ENCODE results near the gene INO80E.
A peak's percentile ranks its signal among the peaks of the same experiment; 100 is the strongest.

INO80E gene

GRCh38 chr16:29993191-29993902 is 2.7 kb upstream of the INO80E start:
- DNase-seq: no peak

GRCh38 chr16:29993903-29994599 is 2.0 kb upstream of the INO80E start:
- DNase-seq: no peak

- DNase-seq: peak; percentile 90
Observed at GRCh38 chr16:29994600-29995323, 1.3 kb upstream of the INO80E start.

GRCh38 chr16:29995324-29995910 is 624 bp upstream of the INO80E start, which contains the start of gene HIRIP3:
Gene HIRIP3 (minus strand): TSS chr16:29995617. CDS start chr16:29995605, 12 bp downstream.
- DNase-seq: peak; percentile 95

- DNase-seq: no peak
Observed at GRCh38 chr16:29996766-29997250, 767 bp downstream of the INO80E start.

- DNase-seq: no peak
Observed at GRCh38 chr16:29999605-30000004, 3.6 kb downstream of the INO80E start.

GRCh38 chr16:30000735-30001631 is 4.9 kb downstream of the INO80E start:
- DNase-seq: no peak

- no peak for DNase-seq
Observed at GRCh38 chr16:30002614-30003346, 6.7 kb downstream of the INO80E start.

- DNase-seq: no peak
Observed at GRCh38 chr16:30003670-30004423, 7.8 kb downstream of the INO80E start.

- DNase-seq: no peak
Observed at GRCh38 chr16:30004424-30004776, 8.4 kb downstream of the INO80E start.

GRCh38 chr16:30004811-30005242 is 8.8 kb downstream of the INO80E start:
- no peak for DNase-seq

- peak; percentile 73 for DNase-seq
Observed at GRCh38 chr16:30005341-30006094, 9.5 kb downstream of the INO80E start.

- no peak for DNase-seq
Observed at GRCh38 chr16:30006095-30006473, 10.0 kb downstream of the INO80E start.

- DNase-seq: no peak
Observed at GRCh38 chr16:30006659-30007377, 10.8 kb downstream of the INO80E start.

GRCh38 chr16:30007378-30007895 is 11.4 kb downstream of the INO80E start:
- DNase-seq: no peak

GRCh38 chr16:30009085-30009862 is 13.2 kb downstream of the INO80E start:
- no peak for DNase-seq

GRCh38 chr16:30009990-30010843 is 14.2 kb downstream of the INO80E start:
- DNase-seq: no peak
